ENCODE results near the gene TUT4. TPM values are rescaled to one million over a fixed set of nuclear protein-coding genes. Genes with fewer than 3 reads are reported as not detected.

Gene TUT4
- polyA plus RNA-seq, 3 donors = 4.3 to 24.2 (median 7.6) TPM

DNA sequence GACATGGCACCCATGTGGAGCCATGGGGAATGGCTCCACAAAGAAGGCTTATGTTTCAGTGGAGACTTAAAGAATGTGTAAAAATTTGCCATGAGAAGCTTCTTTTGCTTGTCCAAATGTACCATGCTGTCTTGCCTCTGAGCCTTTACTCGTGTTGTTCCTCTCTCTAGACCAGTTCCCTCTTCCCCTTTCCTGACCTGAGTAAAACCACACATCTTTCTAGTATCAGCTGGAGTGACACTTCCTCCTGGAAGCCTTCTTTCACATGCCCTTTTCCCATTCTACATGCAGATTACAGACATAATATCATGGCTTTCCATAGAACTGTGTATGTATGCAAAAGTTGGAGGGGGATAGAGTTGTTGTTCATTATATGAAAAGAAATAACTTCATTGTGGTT, 35.6 kb upstream of the TUT4 start:
- H2AFZ ChIP-seq (ENCODE audit: insufficient read depth, low read depth, low read length, poor library complexity, severe bottlenecking) = no peak overlapping the region
- peak; percentile 48 to 72 (median 58) for DNase-seq
- no peak overlapping the region for H3K4me3 Mint-ChIP-seq
- no peaks in the 10 kb centered on the region for H3K36me3 ChIP-seq (replicated peaks in 1 of 2; ENCODE audit: control insufficient read depth in 1 of 2, insufficient read depth in 2 of 2, low read length in 2 of 2)
- H3K4me2 ChIP-seq (replicated peaks; ENCODE audit: extremely low read depth, low read length, poor library complexity, severe bottlenecking) = no peak overlapping the region
- no peaks in the 10 kb centered on the region for H4K20me1 ChIP-seq (ENCODE audit: insufficient read depth, low read length)
- intact Hi-C loops (cut with micrococcal nuclease) = no loop called here
- H3K27me3 Mint-ChIP-seq (ENCODE audit: low read depth in 3 of 3) = peaks cover 0 to 3% (median 1%) of the 10 kb centered on the region in 3 donors
- peak overlapping the region in 1 of 7 donors; percentile 37 for H3K27ac Mint-ChIP-seq
- H3K27ac ChIP-seq (ENCODE audit: low read depth in 1 of 2, low read length in 2 of 2) = no peak overlapping the region
- no peaks in the 10 kb centered on the region for H3K36me3 Mint-ChIP-seq
- no peaks in the 10 kb centered on the region for H3K27me3 ChIP-seq (ENCODE audit: control insufficient read depth in 2 of 2, insufficient read depth in 2 of 2, low read length in 2 of 2)
- peaks cover 24 to 25% of the 10 kb centered on the region in 2 donors for H3K4me1 ChIP-seq (ENCODE audit: control insufficient read depth in 1 of 2, insufficient read depth in 2 of 2, low read length in 2 of 2)
- peaks cover 0 to 2% (median 0%) of the 10 kb centered on the region in 7 donors for H3K9me3 Mint-ChIP-seq
- H3K9ac ChIP-seq (ENCODE audit: insufficient read depth, low read length, poor library complexity, severe bottlenecking) = no peak overlapping the region
- H3K79me2 ChIP-seq (ENCODE audit: insufficient read depth, low read length) = no peaks in the 10 kb centered on the region
- WGBS (ENCODE audit: insufficient coverage) = 0% methylated on average over 1 of the region's 1 CpG
- TF ChIP-seq, protein P1, sequence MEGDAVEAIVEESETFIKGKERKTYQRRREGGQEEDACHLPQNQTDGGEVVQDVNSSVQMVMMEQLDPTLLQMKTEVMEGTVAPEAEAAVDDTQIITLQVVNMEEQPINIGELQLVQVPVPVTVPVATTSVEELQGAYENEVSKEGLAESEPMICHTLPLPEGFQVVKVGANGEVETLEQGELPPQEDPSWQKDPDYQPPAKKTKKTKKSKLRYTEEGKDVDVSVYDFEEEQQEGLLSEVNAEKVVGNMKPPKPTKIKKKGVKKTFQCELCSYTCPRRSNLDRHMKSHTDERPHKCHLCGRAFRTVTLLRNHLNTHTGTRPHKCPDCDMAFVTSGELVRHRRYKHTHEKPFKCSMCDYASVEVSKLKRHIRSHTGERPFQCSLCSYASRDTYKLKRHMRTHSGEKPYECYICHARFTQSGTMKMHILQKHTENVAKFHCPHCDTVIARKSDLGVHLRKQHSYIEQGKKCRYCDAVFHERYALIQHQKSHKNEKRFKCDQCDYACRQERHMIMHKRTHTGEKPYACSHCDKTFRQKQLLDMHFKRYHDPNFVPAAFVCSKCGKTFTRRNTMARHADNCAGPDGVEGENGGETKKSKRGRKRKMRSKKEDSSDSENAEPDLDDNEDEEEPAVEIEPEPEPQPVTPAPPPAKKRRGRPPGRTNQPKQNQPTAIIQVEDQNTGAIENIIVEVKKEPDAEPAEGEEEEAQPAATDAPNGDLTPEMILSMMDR (IDR thresholded peaks at IDR 0.05) = no peak
- H3K9me3 ChIP-seq (replicated peaks in 1 of 2; ENCODE audit: control insufficient read depth in 1 of 2, insufficient read depth in 1 of 2, low read length in 2 of 2) = no peaks in the 10 kb centered on the region
- no peak overlapping the region for H3K4me3 ChIP-seq (replicated peaks in 1 of 3; ENCODE audit: low read depth in 2 of 3, low read length in 3 of 3)
- peaks cover 35% of the 10 kb centered on the region for H3K4me1 Mint-ChIP-seq

DNA sequence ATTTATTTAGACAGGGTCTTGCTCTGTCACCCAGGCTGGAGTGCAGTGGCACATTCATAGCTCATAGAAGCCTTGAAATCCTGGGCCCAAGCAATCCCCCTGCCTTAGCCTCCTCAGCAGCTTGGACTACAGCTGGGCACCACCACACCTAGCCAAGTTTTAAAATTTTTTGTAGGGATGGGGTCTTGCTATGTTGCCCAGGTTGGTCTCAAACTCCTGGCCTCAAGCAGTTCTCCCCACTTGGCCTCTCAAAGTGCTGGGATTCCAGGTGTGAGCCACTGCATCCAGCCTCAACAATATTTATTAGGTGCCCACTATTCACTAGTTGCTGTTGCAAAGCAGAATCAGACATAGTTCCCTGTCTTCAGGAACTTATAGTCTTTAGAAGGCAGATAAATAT, 35.1 kb upstream of the TUT4 start:
- no peak overlapping the region for H3K4me3 Mint-ChIP-seq
- TF ChIP-seq, protein P1 (IDR thresholded peaks at IDR 0.05) = no peak

More for the DNA sequence above, 35.1 kb upstream of the TUT4 start:
- Mint-ChIP-seq H3K36me3 (no peaks in the 10 kb centered on the region), H3K9me3 (peaks cover 0 to 2% (median 0%) of the 10 kb centered on the region in 7 donors), H3K27me3 (ENCODE audit: low read depth in 3 of 3) (peaks cover 0 to 3% (median 1%) of the 10 kb centered on the region in 3 donors), H3K27ac (no peak overlapping the region), H3K4me1 (peaks cover 34% of the 10 kb centered on the region)
- Histone ChIP-seq H3K4me1 (ENCODE audit: control insufficient read depth in 1 of 2, insufficient read depth in 2 of 2, low read length in 2 of 2) (peaks cover 24 to 25% of the 10 kb centered on the region in 2 donors), H4K20me1 (ENCODE audit: insufficient read depth, low read length) (no peaks in the 10 kb centered on the region), H3K27me3 (ENCODE audit: control insufficient read depth in 2 of 2, insufficient read depth in 2 of 2, low read length in 2 of 2) (no peaks in the 10 kb centered on the region), H3K4me3 (replicated peaks in 1 of 3; ENCODE audit: low read depth in 2 of 3, low read length in 3 of 3) (no peak overlapping the region), H3K27ac (ENCODE audit: low read depth in 1 of 2, low read length in 2 of 2) (no peak overlapping the region), H3K79me2 (ENCODE audit: insufficient read depth, low read length) (no peaks in the 10 kb centered on the region), H3K4me2 (replicated peaks; ENCODE audit: extremely low read depth, low read length, poor library complexity, severe bottlenecking) (no peak overlapping the region), H3K9me3 (replicated peaks in 1 of 2; ENCODE audit: control insufficient read depth in 1 of 2, insufficient read depth in 1 of 2, low read length in 2 of 2) (no peaks in the 10 kb centered on the region), H3K36me3 (replicated peaks in 1 of 2; ENCODE audit: control insufficient read depth in 1 of 2, insufficient read depth in 2 of 2, low read length in 2 of 2) (no peaks in the 10 kb centered on the region), H3K9ac (ENCODE audit: insufficient read depth, low read length, poor library complexity, severe bottlenecking) (no peak overlapping the region), H2AFZ (ENCODE audit: insufficient read depth, low read depth, low read length, poor library complexity, severe bottlenecking) (no peak overlapping the region)
- intact Hi-C loops (cut with micrococcal nuclease) = no loop called here
- DNase-seq = no peak

Data from CD14-positive monocyte (primary cell).